Stimulated activated CD4-positive, alpha-beta T cell treated with anti-CD3 and anti-CD28 coated beads, Interleukin-15, amount 100 ng/mL, for 48 hours (primary cell): ENCODE data around the gene NR4A2.
A peak's percentile ranks its signal among the peaks of the same experiment; 100 is the strongest.

ENCODE experiments used
- DNase-seq, 2 donors: peaks; one replicate each; pipeline ENCODE4 v3.0.0-alpha.2; 2020; ENCODE audit warnings: low read depth in 2 of 2

NR4A2 gene

DNA sequence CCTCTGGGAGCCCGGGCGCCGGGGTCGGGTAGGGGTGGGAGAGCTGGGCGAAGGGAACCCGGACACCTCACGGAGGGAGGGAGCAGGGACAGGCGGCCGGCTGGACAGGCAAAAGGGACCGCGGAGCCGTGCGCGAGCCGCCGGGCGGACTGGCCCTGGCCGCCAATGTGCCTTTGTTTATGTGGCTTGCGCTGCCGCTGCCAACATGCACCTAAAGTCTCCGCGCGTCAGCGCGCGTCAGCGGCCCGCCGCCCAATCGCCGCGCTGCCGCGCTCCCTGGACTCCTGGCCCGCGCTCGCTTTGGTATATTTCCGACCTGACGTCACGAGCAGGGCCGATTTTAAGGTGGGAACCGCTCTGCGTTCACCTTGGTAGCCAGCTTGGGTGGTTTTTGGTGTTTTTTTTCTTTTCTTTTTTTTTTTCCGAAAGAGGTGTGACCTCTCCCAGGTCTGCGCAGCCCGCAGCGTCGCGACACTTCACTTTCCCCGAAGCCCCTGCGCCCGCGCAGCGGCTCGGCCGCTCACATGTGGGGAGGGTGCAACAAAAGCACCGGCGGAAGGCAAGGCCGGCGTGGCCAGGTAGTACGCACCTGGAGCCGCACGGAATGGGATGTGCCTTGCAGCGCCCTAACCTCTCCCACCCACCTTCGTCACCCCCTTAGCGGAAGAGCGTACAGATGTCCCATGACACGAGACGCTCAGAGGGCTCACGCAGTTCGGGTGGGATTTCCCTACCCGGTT lies at the start of gene NR4A2:
Gene NR4A2 (minus strand): TSS at position 188 of the 740 bp plus-strand sequence. CDS start 2,535 bp downstream, outside the sequence.
- peak; percentile 78 to 79 for DNase-seq

DNA sequence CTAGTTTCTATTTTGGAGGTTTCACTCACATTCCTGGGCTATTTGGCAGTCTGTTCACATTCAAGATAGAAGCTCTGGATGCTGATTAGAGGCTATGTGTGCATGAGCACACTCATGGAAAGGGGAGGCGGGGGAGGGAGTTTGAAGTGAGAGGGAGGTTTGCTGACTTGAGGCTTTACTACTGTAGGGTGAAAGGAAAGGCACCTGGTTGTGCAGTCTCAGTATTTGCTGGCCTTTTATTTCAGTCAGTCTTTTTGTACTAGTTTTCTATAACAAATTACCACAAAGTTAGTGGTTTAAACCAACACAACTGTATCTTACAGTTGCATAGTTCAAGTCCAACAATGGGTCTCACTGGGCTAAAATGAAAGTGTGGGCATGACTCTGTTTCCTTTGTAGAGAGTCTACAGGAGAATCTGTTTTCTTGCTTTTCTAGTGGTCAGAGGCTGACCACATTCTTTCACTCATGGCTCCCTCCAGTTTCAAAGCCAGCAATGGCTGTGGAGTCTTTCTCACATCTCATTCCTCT lies 47.7 kb upstream of the NR4A2 start:
- no peak for DNase-seq

DNA sequence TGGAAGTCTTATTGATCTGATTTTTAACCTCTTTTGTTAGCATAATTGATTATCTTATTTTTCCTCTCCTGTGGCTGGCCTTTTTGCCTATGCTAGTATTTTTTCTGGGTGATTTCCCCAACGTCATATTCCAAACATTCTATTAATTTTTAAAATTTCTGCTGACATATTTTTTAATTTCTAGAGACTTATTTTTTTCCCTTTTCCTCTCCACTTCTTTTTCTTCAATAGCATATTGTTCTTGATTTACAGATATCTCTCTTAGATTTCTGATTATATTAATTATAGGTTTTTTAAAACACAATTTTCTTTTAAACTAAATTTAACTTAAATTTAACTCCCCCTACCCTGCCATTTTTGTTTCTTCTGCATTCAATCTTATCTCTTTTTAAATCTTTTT lies 47.2 kb upstream of the NR4A2 start:
- no peak for DNase-seq

DNA sequence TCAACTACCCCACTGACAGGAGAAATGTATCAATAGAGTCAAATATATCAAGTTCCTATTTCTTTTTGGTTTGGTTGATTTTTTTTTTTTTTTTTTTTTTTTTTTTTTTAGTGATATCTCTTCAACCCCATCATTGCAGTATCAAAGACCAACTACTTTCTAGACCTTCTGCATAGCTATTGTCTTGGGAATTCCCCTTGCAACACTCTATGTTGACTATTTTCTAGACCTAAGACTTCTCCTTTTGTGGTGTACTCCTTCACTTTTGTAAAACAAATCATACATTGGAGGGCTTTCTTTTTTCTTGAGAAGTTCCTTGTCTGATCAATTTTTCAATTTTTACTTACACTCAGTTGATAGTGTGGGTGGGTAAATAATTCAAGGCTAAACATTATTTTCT lies 46.5 kb upstream of the NR4A2 start:
- no peak for DNase-seq

DNA sequence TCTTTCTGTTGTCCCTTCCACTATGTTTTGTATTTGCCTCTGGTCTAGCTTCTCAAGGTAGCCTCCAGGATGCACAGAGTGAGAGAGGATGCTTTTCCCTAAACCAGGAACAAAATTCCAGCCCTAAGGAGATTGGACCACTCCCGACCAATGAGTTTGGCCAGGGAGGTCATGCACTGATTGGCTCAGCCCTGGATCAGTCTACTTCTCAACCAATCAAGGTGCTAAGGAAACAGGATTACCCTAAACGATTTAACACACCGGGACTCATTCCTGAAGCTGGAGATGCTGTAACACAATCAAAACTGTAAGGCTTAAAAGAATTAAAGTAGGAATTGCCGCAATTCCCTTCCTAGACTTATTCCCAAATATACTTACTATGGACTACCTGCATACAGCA lies 34.2 kb upstream of the NR4A2 start:
- no peak for DNase-seq

DNA sequence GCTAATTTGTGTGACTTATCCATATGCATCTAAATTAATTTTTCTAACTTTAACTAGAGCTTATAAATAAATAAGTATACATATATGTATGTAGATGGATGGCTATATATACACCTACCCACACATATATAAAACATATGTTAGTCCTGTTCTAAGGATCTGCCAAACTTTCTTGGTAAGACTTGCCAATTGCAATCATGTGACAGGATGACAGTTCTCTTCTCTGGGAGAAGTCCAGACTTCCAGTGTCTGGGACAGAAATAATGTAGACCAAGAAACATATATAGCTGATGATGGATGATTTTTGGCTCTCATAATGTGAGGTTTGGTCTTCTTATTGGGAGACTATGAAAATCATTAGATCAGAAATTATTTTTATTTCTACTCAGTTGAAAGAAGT lies 30.6 kb upstream of the NR4A2 start:
- DNase-seq, result no peak

DNA sequence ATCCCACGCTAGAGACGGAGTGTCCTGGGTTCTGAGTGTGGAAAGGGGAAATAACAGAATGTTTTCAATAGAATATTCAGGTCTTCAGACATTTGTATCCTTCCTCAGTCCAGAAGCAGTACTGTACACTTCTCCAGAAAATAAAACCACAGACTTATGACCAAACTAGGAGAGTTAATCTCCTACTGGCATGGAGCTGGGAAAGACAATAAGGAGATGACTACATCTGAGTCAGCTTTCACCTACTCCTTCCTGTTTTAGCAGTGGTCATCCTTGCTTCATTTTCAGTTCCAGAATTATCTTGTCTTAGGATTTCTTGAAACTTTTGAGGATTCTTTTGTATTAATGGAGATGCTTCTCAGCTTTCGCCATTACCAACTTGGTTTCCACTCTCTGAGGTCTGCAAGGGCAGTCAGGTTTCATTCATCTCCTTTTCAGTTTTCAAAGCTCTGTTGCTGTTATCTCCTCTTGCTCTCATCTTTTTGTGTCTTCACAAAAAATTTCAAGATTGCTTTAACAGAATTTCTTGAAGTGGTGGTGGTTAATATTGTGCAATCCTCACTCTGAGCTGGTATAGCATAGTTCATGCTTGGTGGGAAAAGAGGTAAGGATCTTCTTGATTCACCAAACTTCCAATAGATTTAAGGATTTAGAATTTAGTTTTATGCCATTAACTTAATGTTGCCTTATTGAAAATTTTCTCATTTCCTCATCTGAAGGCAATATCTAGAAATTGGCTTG lies 23.7 kb upstream of the NR4A2 start:
- DNase-seq, result no peak

DNA sequence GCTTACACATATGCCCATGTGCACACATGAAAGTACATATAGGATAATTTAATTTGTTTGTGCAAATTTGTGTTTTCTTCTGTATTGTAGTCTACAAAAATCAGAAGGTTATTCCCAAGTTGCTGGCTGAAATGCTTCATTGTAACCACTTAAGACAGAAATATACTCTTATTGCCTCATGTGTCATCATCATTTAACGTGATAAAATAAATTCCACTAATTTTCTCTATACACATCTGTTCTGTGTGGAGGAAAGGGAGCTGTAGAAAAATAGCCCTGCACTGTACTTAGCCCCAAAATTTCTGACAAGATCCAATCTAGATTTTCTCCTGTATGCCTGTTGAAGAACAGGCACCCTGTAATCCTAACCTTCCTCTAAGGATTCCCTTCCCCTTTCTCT lies 20.4 kb upstream of the NR4A2 start:
- no peak for DNase-seq

DNA sequence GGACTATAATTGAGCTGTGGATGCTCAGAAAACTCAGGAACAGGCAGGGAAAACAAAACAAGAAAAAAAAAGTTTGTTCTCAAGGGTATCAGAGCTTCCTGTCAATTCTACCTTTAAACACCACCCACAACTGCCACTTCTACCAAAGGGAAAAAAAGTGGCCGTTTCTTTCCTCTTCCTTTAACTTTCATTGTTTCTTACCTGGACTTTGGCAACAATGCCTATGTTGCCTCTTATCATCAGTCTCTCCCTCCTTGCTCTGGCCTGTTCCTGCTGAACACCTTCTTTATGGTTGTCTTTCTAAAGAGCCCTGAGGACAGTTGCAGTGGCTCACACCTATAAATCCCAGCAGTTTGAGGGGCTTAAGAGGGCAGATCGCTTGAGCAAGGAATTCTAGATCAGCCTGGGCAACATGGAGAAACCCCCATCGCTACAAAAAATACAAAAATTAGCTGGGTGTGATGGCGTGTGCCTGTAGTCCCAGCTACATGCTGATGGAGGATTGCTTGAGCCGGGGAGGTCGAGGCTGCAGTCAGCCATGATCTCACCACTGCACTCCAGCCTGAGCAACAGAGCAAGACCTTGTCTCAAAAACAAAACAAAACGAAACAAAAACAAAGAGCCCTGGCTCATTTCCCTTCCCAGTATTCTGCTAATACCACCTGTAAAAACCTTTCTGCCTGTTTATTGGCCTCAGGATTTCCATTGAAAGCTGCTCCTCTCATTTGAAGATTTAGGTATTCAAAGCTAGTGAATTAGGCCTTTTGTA lies 18.0 kb upstream of the NR4A2 start:
- DNase-seq, result no peak

DNA sequence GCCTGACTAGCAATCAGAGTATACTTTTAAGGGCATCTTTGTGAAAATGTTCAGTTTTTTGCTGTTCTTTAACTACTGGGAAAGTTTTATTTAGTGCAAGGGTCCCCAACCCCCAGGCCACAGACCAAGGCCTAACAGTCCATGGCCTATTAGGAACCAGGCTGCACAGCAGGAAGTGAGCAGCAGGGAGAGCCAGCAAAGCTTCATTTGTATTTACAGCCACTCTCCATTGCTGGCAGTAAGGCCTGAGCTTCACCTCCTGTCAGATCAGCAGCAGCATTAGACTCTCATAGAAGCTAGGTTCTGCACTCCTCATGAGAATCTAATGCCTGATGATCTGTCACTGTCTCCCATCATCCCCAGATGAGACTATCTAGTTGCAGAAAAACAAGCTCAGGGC lies 17.1 kb upstream of the NR4A2 start:
- no peak for DNase-seq

DNA sequence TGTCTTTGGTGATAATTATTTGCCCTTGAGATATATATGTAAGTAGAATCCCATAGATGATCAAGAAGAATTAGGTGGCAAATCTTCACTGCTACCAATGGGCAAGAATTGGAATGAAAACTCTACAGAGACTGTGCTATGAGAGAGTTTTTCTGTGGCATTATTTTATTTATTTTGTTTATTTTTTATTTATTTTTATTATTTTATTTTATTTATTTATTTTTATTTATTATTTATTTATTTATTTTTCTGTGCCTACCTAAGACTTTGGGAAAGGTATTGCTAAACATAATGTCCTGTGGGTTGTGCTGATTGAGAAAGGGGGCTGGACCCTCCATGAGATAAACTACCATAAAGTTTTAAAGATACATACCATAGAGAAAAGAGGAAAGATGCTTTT lies 16.6 kb upstream of the NR4A2 start:
- no peak for DNase-seq

DNA sequence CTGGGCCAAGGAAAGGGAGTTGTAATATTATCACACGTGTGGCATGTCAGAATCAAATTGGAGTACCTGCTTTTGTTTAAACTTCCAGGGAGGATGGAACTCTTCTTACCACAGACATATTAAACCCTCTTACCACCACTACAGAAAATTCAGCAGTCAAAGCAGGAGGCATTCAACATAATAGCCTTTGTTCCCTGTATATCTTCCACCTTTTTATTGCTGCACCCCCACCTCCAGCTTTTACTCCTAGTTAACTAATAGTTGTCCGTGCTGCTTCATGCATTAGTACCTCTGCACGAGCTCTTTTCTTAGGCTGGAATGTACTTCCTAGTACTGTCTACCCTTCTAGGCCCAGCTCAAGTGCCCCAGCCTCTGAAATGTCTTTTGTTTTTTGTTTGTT lies 14.9 kb upstream of the NR4A2 start:
- DNase-seq, result no peak

DNA sequence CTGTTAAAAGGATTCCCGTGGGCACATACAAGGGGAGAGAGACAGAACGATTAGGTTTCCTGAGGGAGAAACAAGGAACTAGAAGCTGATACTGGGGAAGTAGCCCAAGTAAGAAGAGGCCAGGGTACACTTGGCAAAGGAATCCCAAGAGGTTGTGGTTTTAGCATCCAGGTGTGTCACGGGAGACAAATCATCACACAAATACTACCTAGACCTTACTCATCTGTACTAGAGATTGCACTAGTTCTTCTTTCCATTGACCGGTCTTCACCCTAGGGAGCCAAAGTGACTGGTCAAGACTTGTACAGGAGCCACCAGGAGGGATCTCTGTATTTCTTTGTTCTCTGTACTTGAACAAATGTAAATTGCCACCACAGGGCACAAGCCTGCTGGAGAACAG lies 14.2 kb upstream of the NR4A2 start:
- no peak for DNase-seq

DNA sequence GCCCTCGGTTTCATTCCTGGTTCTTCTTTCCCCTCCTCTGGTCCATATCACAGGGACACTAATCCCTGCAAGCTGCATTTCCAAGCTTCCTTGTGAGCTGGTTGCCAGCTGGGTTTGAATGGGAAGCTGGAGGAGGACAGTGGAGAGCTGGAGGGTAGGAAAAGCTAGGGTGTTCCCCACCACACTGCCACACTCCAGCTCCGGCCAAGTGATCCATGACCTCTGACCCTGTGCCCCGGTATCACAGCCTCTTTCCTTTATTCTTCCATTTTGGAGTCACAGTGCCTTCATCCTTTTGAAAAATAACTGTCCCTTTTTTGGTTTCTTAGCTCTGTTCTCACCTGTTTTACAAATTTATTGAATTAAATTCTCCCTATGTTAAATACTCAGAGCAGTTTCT lies 13.1 kb upstream of the NR4A2 start:
- no peak for DNase-seq

DNA sequence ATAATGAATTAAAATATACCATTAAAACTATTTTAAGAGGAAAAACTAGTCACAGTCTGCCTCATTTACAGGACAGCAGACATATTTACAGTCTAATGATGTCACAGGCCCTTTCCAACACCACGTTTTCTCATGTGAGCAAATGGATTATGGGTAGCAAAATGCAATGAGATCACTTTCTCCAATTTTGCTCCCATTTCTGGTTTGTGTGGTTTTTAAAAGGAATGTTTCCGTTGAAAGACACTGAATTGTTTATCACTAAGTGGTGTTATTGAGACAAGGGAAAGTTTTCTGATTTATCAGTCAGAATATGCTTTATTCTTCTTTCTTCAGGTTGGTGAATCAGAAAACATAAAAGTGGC lies 11.4 kb upstream of the NR4A2 start:
- no peak for DNase-seq

DNA sequence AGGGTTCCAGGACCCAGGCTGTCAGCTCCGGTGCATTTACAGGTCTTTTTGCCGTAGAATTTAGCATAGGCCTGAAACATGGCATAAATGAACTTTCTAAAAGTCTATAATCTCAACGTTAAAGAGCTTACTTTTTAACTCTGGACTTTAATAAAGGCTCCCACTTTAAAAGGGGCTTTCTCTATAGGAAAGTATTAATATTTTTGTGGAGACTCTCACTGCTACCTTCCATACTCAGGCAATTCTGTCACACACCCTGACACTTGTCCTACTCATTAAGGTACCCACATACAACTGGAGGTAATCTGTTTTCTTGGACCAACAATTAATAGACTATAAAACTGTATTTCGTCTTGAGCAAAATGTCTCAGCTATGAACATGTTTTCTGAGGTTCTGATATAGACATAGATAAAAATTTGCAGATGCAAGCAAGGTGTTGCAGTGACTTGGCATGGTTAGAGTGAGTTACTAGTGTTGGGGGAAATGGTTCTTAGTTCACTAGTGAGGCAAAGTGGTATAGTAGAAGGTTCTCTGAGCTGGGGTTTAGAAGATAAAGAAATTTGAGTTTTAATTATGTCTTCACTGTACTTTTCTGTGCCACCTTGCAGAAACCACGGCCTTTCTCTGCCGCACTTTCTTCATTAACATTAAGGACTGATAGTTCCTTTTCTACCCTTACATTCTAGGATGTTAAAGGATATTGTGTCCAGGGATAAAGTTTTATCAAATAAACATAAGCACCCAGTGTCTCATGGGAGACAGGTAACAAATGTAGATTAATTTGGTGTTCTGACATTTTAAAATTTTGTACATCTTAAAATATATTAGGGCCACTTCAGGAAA lies 10.8 kb upstream of the NR4A2 start:
- no peak for DNase-seq

DNA sequence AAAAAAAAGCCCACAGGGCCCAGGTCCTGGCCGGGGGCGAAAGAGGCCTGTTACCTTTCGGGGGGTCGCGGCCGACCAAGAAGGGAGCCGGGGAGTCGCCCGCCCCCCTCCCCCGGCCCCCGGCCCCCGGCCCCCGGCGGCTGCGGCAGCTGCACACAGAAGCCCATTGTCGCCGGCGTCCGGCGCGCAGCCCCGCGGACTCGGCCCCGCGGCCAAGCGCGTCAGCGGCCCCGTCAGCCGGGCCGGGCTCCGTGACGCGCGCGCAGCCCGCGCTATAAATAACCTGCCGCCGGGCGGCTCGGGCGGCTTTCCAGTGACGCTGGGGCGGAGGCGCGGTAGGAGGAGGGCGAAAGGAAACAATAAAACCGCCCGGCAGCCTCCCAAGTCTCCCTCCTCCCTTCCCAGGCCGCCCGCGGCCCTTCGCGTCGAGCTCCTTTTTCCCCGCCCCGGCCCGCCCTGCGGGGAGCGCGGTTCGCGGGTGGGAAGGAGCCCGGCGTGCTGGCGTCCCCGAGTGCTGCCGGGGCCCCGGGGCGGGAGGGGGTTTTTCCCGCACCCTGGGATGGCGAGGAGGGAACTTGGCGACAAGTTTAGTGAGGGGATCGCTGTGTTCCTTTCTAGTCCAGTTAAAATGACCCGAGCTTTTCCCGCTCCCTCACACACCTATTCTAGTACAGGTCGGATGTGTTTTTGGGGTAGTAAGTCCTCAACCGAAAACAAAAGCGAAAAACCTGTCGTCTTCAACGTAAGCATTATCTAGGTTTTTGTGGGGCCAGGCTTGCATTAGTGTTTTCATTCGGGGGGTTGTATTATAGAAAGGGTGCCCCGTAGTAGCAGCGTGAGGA lies 10.0 kb upstream of the NR4A2 start:
- DNase-seq, result peak; percentile 78 to 79

DNA sequence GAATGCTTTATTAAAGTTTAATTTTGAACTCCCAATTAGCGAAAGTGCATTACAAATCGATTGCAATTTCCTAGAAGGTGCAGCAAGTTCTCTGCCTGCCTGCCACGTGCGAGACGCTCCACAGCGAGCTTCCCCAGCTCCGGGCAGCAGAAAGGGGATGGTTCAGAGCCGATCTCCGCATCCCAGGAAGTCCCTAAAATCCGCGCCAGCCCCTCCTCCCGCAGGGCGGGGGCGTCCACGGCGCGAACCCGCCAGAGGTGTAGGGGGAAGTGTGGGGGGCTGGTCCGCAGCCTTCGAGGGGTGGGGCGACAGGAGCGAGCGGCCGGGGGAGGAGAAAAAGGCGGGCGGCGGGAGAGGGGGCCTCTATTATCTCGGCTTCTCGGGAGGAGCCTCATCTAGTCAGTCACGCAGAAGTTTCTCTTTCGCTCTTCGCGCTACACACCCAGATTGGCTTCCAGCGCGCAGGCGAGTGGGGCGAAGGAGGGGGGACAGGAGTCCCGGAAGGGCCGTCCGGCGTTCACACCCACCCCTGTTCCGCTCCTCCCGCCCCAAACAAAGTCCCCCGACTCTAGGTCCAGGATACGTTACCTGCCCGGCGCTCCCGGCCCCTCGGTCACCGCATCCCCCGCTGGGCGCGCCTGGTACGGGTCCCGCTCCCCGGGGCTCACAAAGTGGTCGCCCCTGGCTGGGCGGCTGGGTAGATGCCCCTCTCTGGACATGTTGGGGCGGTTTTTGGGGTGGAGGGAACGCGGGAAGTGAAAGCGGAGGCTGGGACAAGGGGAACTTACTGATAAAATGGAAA lies 9.1 kb upstream of the NR4A2 start:
- DNase-seq, result peak; percentile 83 to 85

DNA sequence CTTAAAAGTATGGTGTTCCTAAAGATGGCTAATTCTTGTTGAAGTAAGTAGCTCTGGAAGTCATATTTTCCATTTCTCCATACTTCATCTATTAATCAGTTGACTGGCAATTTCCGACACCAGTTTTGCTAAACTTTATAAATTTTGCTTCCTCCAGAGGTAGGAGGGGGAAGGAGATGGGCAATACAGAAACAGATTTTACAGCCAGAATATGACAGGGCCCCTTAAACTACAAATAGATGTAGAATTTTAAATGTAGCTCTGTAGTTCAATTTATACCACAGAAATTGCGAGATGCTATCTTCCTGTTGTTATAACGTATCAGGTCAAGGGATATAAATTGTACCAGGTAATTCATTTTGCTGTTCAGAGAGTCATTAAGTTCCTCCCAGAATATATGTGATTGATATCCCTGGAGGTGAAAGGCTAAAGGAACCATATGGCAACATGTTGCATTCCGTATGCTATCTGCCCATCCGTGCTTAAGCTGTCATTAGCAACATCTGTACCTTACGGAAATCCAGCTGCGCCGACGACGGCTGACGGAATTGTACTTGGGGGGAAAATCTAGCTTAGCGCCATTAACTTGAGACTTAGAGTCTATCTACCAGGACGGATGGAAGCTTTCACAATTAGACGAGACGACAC lies 8.4 kb upstream of the NR4A2 start:
- no peak for DNase-seq
